SKM-1 treated with dmso at 0.1 percent for 144 hours (cell line): ENCODE results near the gene FZD2.
"Not testable (repeated sequence)": the region's sequence is repeated elsewhere in the genome, so short reads cannot be mapped to it uniquely, and the experiment has no call there.

Source experiments
- DNase-seq: peaks from one replicate; lab custom pipeline; 2025; ENCODE audit not compliant: unreplicated experiment; lab: John Stamatoyannopoulos, UW

The FZD2 gene

GRCh38 chr17:44546671-44547606, 10.3 kb upstream of the FZD2 start:
- no peak for DNase-seq

- no peak for DNase-seq
Measured at GRCh38 chr17:44547625-44548267, 9.5 kb upstream of the FZD2 start.

- no peak for DNase-seq
Measured at GRCh38 chr17:44548376-44549230, 8.7 kb upstream of the FZD2 start.

DNA sequence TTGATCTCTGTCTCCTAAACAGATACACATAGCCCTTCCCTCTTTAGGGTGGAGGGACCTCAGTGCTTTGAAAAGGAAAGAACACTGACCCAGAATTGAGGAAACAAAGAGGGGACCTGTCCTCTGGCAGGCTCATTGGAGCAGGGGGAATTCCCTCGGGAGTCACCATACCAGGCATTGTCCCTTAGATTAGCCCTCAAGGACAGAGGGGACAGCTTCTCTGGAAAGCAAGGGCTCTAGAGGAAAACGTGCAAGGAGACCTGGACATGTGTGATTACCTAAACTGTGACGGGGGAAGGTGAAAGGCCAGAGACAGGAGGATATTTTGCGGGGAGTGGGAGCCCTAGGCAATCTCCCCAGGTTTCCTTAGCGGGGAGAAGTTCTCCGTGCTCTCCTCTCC, 7.6 kb upstream of the FZD2 start:
- DNase-seq, result no peak

DNA sequence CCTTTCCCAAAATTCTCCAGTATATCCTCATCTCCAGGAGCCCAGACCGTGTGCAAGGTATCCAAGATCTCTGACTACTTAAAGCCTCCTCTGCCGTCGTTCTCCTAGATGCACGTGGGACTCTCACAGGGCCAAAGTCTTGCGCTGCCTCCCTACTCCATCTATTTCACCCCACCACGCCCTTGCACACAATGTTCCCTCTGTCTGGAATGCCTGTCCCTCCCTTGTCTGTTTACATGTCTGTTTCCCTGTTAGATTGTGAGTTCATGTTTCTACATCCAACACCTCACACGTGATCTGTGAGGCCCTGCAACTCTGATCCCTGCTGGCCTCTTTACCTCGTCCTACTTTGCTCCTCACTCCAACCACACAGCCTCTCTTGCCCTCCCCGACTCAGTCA, 4.9 kb upstream of the FZD2 start:
- DNase-seq, result no peak

DNA sequence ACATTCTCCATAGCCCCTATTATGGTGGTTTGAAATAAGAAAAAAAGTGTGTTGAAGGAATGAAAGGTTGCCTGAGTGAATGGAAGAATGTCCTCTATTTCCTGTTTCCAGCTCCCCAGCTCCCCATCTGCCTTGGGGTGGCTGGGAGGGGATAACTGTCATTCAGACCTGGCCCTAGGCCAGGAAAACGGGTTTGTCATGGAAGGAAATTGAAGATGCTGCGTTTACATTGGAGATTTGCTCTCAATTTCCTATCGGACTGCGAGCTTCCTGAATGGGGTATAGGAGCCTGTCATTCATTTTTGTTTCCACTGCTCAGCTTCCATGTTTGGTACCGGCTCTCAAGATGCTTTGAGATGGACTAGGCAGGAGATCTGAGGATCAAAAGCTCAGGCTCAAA, 2.2 kb upstream of the FZD2 start:
- DNase-seq, result no peak

GRCh38 chr17:44556166-44556831, 985 bp upstream of the FZD2 start:
- peak; percentile 36 for DNase-seq

DNA sequence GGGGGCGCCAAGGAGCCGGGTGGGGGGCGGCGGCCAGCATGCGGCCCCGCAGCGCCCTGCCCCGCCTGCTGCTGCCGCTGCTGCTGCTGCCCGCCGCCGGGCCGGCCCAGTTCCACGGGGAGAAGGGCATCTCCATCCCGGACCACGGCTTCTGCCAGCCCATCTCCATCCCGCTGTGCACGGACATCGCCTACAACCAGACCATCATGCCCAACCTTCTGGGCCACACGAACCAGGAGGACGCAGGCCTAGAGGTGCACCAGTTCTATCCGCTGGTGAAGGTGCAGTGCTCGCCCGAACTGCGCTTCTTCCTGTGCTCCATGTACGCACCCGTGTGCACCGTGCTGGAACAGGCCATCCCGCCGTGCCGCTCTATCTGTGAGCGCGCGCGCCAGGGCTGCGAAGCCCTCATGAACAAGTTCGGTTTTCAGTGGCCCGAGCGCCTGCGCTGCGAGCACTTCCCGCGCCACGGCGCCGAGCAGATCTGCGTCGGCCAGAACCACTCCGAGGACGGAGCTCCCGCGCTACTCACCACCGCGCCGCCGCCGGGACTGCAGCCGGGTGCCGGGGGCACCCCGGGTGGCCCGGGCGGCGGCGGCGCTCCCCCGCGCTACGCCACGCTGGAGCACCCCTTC, 484 bp downstream of the FZD2 start:
- no peak for DNase-seq

DNA sequence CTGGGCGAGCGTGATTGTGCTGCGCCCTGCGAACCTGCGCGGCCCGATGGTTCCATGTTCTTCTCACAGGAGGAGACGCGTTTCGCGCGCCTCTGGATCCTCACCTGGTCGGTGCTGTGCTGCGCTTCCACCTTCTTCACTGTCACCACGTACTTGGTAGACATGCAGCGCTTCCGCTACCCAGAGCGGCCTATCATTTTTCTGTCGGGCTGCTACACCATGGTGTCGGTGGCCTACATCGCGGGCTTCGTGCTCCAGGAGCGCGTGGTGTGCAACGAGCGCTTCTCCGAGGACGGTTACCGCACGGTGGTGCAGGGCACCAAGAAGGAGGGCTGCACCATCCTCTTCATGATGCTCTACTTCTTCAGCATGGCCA, 1.0 kb downstream of the FZD2 start:
- no peak for DNase-seq

- no peak for DNase-seq
Measured at GRCh38 chr17:44558710-44559633, 1.7 kb downstream of the FZD2 start.

DNA sequence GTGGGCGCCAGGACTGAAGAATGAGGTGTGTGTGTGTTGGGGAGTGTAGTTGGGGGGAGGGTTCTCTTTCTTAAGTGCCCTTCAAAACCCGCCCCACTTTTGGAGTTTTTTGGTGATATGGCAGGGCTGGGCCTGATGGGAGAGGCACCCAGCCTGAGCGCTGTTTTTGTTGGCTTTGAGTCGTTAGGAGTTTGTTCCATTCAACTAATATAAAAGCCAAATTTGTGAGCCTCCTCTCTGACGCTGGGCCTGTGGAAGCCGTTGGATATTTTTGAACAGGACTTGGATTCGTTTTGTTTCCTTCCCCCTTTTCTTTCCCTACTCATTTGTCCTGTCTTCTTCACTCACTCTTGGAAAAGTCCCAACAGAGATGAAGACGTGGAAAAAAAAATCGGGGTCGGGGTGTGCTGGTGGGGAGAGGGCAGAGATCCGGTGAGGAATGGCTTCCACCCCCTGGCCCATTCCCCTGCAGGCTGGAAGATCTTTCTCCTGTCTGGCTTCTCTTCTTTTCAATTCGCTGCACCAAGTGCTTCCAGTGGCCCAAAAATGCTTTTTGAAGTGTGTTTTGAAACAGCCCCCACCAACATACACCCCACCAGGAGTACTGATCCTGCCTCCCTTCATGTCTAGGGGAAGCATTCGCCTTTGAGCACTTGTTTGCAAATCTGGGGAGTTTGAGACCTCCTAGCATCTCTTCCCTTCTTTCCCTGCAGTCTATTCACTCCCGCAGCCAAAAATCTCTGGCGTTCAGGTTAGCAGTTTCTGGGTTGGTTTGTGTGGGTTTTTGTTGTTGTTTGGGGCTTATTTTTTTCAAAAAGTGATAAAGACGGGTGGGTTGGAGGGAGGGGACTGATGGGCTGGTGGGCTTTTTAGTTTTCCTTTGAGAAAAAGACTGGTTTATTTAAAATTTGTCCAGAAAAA, 2.6 kb downstream of the FZD2 start:
- no peak for DNase-seq

GRCh38 chr17:44561237-44561623, 3.9 kb downstream of the FZD2 start:
- DNase-seq, result no peak

- DNase-seq, result no peak
Measured at GRCh38 chr17:44564429-44564828, 7.1 kb downstream of the FZD2 start.

DNA sequence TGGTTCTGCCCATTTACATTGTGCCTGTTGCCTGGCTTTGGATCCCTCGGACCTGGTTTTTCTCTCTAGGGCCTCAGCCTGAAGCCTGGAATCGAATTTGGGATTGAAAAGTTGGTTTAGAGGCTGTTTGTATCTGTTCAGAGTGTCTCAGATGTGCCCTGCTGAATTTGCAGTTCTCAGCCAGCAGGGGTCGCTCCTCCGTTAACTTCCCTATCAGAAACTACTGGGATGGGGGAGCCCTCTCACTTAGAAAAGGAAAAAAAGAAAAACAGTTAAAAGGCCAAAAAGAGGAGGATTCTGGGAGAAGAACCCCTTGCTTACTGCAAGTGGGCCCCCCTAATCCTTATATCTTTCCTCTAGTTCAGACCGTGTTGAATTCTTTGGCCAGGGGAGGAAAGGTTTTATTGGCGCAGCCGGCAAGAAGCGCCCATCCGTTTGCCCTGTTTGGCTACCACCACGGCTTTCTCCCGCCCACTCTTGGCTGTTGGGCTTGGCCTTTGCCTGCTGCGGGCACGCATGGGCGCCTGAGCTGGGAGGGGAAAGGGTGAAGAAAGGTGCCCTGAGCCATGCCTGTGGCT, 8.7 kb downstream of the FZD2 start:
- no peak for DNase-seq

- DNase-seq, result not testable (repeated sequence)
Measured at GRCh38 chr17:44568311-44568944, 11.1 kb downstream of the FZD2 start.

- DNase-seq, result no peak
Measured at GRCh38 chr17:44568945-44569858, 11.9 kb downstream of the FZD2 start.

GRCh38 chr17:44572801-44573200, 15.5 kb downstream of the FZD2 start:
- DNase-seq, result no peak
